ENCODE results near the gene PRR13. TPM values are rescaled to one million over a fixed set of nuclear protein-coding genes. Genes with fewer than 3 reads are reported as not detected.
"Not testable (repeated sequence)": the region's sequence is repeated elsewhere in the genome, so short reads cannot be mapped to it uniquely, and the experiment has no call there.

Gene PRR13
- total and polyA plus RNA-seq, 2 experiments from 2014 or later: 42.4 to 217 TPM

DNA sequence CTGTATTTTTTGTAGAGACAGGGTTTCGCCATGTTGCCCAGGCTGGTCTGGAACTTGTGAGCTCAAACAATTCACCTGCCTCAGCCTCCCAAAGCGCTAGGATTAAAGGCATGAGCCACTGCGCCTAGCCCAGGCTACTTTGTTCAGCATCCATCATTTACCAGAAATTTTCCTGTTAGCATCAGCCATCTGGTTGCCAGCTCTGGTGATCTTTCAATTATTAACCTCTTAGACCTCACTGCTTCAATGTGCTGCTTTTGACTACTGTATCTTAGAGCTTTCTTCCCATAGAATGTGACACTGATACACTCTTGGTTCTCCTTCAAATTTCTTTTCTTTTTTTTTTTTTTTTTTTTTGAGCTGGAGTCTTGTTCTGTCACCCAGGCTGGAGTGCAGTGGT, 23.3 kb upstream of the PRR13 start:
- no peaks in the 10 kb centered on the region for H3K79me2 ChIP-seq (ENCODE audit: insufficient read depth)
- H4K20me1 ChIP-seq (ENCODE audit: insufficient read depth): no peaks in the 10 kb centered on the region
- in situ Hi-C loops (cut with MboI): no loop called here
- peaks cover 15% of the 10 kb centered on the region for H3K4me1 ChIP-seq (ENCODE audit: insufficient read depth)
- H3K4me3 ChIP-seq: no peak overlapping the region
- H3K9me3 ChIP-seq (ENCODE audit: low read depth): no peaks in the 10 kb centered on the region
- 89 to 93% methylated on average over 3 of the region's 3 CpGs for WGBS, 2 experiments (ENCODE audit: low coverage in 1 of 2, low lambda C conversion rate in 2 of 2, missing lambda C conversion rate in 2 of 2)
- no peak overlapping the region for H3K4me2 ChIP-seq (ENCODE audit: unreplicated experiment)
- no peaks in the 10 kb centered on the region for H3K9me2 ChIP-seq (ENCODE audit: insufficient read depth)
- no peak overlapping the region for H3K27ac ChIP-seq
- H3K9ac ChIP-seq: no peak overlapping the region
- no peak for TF ChIP-seq EZH2 (IDR thresholded peaks at IDR 0.05; ENCODE audit: insufficient read depth, poor library complexity, severe bottlenecking)
- TF ChIP-seq EZH2phosphoT487 (IDR thresholded peaks at IDR 0.05; ENCODE audit: insufficient read depth, low read depth): no peak
- H3K27me3 ChIP-seq (replicated peaks; ENCODE audit: insufficient read depth): no peaks in the 10 kb centered on the region
- DNase-seq: no peak
- H2AFZ ChIP-seq: no peak overlapping the region
- no peaks in the 10 kb centered on the region for H3K36me3 ChIP-seq (ENCODE audit: low read depth)
- H3F3A ChIP-seq (ENCODE audit: insufficient read depth): peaks cover 5% of the 10 kb centered on the region; the same call in 1 of the 2 replicates

DNA sequence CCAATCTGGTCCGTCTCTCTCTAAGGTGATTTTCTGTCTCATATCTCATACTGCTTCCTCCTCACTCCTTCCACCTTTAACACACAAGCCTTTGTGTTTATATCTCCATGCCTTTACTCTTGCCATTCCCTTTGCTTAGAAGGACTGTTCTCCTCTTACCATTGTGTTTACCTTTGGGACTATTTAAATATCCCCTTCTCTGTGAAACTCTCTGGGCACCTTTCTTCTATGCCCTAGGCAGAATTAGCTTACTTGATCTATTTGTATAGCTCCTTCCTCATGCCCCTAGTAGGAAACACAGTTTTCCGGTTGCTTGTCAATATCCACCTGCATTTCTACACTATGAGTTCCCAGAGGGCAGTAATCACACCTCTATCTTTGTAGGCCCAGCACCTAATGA, 21.8 kb upstream of the PRR13 start:
- in situ Hi-C loops (cut with MboI): no loop called here
- no peak overlapping the region for H3K27ac ChIP-seq
- no peak for DNase-seq
- H3K4me2 ChIP-seq (ENCODE audit: unreplicated experiment): no peak overlapping the region
- 81 to 86% methylated on average over 2 of the region's 2 CpGs for WGBS, 2 experiments (ENCODE audit: low coverage in 1 of 2, low lambda C conversion rate in 2 of 2, missing lambda C conversion rate in 2 of 2)
- no peak overlapping the region for H3K9ac ChIP-seq
- H3K9me2 ChIP-seq (ENCODE audit: insufficient read depth): no peaks in the 10 kb centered on the region
- no peak overlapping the region for H2AFZ ChIP-seq
- no peaks in the 10 kb centered on the region for H3K27me3 ChIP-seq (replicated peaks; ENCODE audit: insufficient read depth)
- TF ChIP-seq EZH2phosphoT487 (IDR thresholded peaks at IDR 0.05; ENCODE audit: insufficient read depth, low read depth) (no peak), EZH2 (IDR thresholded peaks at IDR 0.05; ENCODE audit: insufficient read depth, poor library complexity, severe bottlenecking) (no peak)
- no peak overlapping the region for H3K4me3 ChIP-seq
- H3K79me2 ChIP-seq (ENCODE audit: insufficient read depth): no peaks in the 10 kb centered on the region
- peaks cover 6% of the 10 kb centered on the region for H3K4me1 ChIP-seq (ENCODE audit: insufficient read depth)
- no peaks in the 10 kb centered on the region for H4K20me1 ChIP-seq (ENCODE audit: insufficient read depth)
- no peaks in the 10 kb centered on the region for H3K36me3 ChIP-seq (ENCODE audit: low read depth)
- peaks cover 5% of the 10 kb centered on the region; the same call in 1 of the 2 replicates for H3F3A ChIP-seq (ENCODE audit: insufficient read depth)
- no peaks in the 10 kb centered on the region for H3K9me3 ChIP-seq (ENCODE audit: low read depth)

DNA sequence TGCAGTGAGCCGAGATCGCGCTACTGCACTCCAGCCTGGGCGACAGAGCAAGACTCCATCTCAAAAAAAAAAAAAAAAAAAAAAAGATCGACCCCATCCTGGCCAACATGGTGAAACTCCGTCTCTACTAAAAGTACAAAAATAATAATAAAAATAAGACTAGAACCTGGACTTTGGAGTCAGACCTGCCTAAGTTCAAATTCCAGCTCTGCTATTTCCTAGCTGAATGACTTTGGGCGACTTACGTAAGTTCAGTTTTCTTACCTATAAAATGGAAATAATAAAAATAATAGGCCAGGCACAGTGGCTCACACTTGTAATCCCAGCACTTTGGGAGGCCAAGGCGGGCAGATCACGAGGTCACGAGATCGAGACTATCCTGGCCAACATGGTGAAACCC, 19.3 kb upstream of the PRR13 start:
- H3K4me3 ChIP-seq; H3K27ac ChIP-seq; H3K9me2 ChIP-seq (ENCODE audit: insufficient read depth); H3K4me1 ChIP-seq (ENCODE audit: insufficient read depth); in situ Hi-C loops (cut with MboI); H3F3A ChIP-seq (ENCODE audit: insufficient read depth); H3K27me3 ChIP-seq (replicated peaks; ENCODE audit: insufficient read depth); H3K4me2 ChIP-seq (ENCODE audit: unreplicated experiment); H4K20me1 ChIP-seq (ENCODE audit: insufficient read depth); H3K9ac ChIP-seq; H3K36me3 ChIP-seq (ENCODE audit: low read depth); H3K79me2 ChIP-seq (ENCODE audit: insufficient read depth); H2AFZ ChIP-seq; DNase-seq; H3K9me3 ChIP-seq (ENCODE audit: low read depth): not testable (repeated sequence)
- WGBS, 2 experiments (ENCODE audit: low coverage in 1 of 2, low lambda C conversion rate in 2 of 2, missing lambda C conversion rate in 2 of 2): 73 to 74% methylated on average over 8 to 12 of the region's 12 CpGs

DNA sequence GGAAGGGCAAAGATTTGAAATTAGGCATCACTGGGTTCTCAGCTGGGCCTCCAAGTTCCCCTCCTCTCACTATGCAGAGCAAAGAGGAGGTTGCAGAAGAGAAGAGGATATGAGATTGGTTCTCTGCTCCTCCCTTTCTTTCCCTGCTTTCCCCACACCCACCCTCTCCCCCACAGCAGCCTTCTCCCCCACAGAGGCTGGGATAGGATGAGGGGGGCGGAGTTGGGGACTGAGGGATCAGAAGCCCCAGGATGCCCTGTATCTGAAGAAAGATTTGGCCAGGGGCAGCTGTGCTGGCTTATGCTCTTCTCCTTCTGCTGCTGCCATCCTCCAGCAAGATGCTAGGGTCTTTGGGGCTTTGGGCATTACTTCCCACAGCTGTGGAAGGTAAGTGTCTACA, 17.9 kb upstream of the PRR13 start, which contains the start of gene AMHR2:
AMHR2 (plus strand) TSS at position 259 of the 400 bp plus-strand sequence; CDS start at position 339, 80 bp downstream.
- WGBS, 2 experiments (ENCODE audit: low coverage in 1 of 2, low lambda C conversion rate in 2 of 2, missing lambda C conversion rate in 2 of 2): 100% methylated on average over 1 of the region's 1 CpG
- no peaks in the 10 kb centered on the region for H3K79me2 ChIP-seq (ENCODE audit: insufficient read depth)
- H3K9me3 ChIP-seq (ENCODE audit: low read depth): no peaks in the 10 kb centered on the region
- no peak within 1 kb of the TSS for H2AFZ ChIP-seq
- no peak within 1 kb of the TSS for H3K9ac ChIP-seq
- H3K4me1 ChIP-seq (ENCODE audit: insufficient read depth): peaks cover 8% of the 10 kb centered on the region
- no peaks in the 10 kb centered on the region for H3K36me3 ChIP-seq (ENCODE audit: low read depth)
- no peak within 1 kb of the TSS for H3K4me3 ChIP-seq
- H3K9me2 ChIP-seq (ENCODE audit: insufficient read depth): no peaks in the 10 kb centered on the region
- H3K4me2 ChIP-seq (ENCODE audit: unreplicated experiment): no peak within 1 kb of the TSS
- no peak for DNase-seq
- no peak within 1 kb of the TSS for H3K27ac ChIP-seq
- H3F3A ChIP-seq (ENCODE audit: insufficient read depth): peaks cover 6% of the 10 kb centered on the region
- in situ Hi-C loops (cut with MboI): no loop called here
- no peaks in the 10 kb centered on the region for H4K20me1 ChIP-seq (ENCODE audit: insufficient read depth)
- no peaks in the 10 kb centered on the region for H3K27me3 ChIP-seq (replicated peaks; ENCODE audit: insufficient read depth)
- no peak for TF ChIP-seq EZH2phosphoT487 (IDR thresholded peaks at IDR 0.05; ENCODE audit: insufficient read depth, low read depth)
- TF ChIP-seq EZH2 (IDR thresholded peaks at IDR 0.05; ENCODE audit: insufficient read depth, poor library complexity, severe bottlenecking): no peak

Data from GM23248 (cell line).